Fibroblast of pulmonary artery (primary cell): ENCODE results near the gene ZHX3.

Experiments
- DNase-seq: peaks from one replicate; pipeline ENCODE4 v3.0.0-alpha.2; 2010; ENCODE audit warnings: low read depth
- H3K4me3 ChIP-seq: replicated peaks from 2 replicates; pipeline ENCODE4 v1.5.1; 2011; ENCODE audit warnings: low read depth, mild to moderate bottlenecking, control low read depth, low read length, moderate library complexity
- CTCF ChIP-seq: IDR thresholded peaks from 2 replicates; pipeline ENCODE4 v1.5.1; 2011; ENCODE audit warnings: mild to moderate bottlenecking, control low read depth, low read length, inconsistent platforms; ENCODE audit errors: missing control alignments

Gene ZHX3

GRCh38 chr20:41218466-41218865, 99.1 kb downstream of the ZHX3 start:
- no peak overlapping the region for H3K4me3 ChIP-seq
- peak; percentile 76 for DNase-seq
- no peak for TF ChIP-seq CTCF

DNA sequence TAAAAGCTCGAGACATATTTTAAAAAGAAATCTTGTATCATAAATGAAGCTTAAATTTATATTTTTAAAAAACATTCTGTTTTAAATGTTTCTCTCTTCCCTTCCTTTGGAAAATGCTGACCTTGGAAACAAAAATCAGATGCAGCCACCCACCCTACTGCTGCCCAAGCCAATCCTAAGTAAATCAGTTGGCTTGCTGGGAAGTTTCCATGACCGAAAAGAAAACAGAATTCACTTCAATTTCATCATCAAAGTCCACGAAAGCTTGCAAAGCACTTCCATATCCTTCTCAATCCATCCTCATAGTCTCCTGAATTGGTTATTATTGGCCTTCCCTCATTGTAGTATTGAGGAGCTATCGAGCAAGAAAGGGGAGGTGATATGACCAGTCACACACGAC, 100.1 kb downstream of the ZHX3 start:
- no peak for DNase-seq
- H3K4me3 ChIP-seq = no peak overlapping the region
- TF ChIP-seq CTCF = no peak

DNA sequence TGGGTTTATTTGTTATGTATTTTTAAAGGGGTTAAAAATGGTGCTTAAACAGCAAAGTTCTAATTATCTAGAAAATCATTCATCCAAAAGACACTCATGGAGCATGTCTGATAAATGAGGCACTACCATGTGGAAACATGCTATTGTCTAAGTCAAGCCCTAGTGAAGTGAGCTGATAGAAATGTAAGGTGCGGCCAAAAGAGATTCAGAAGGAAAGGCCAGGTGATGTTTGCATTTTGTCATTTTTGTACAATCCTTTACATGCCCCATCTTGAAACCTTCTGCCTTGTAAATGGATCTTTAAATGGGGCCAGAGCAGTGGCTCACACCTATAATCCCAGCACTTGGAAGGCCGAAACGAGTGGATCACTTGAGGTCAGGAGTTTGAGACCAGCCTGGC, 102.9 kb downstream of the ZHX3 start:
- no peak overlapping the region for H3K4me3 ChIP-seq
- no peak for DNase-seq
- no peak for TF ChIP-seq CTCF

- no peak for DNase-seq
- TF ChIP-seq CTCF = no peak
These were observed 103.3 kb downstream of the ZHX3 start for GRCh38 chr20:41214202-41214601.

DNA sequence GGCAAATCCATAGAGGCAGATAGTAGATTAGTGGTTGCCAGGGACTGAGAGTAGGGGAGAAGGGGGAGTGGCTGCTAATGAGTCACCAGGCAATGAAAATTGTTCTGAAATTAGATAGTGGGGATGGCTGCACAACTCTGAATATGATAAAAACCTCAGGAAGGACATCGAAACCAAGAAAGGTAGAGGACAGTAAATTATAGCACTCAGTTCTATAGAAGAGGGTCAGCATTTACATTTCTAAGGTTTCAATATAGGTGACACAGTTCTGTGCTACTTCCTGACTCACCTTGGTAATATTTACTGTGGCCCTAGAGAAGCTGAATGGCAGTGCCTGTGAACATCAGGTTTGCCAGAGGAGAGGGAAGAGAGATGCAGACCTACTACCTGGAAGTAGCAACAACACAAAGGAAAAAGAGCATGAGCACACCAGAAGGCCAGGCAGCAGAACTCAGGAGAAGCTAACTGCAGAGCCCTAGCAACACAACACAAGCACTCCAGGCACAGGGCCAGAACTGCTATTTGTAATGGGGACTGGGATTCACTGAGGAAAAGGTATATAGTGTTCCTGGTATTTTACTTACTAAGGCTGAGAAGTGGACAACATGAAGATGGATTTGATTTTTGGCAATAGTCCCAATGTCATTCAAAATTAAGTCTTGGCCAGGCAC, 104.2 kb downstream of the ZHX3 start:
- DNase-seq = peak; percentile 53
- H3K4me3 ChIP-seq = no peak overlapping the region
- no peak for TF ChIP-seq CTCF

More at GRCh38 chr20:41214202-41214601, 103.3 kb downstream of the ZHX3 start:
- H3K4me3 ChIP-seq = no peak overlapping the region

GRCh38 chr20:41205313-41205712, 112.2 kb downstream of the ZHX3 start:
- no peak for TF ChIP-seq CTCF
- DNase-seq = no peak
- no peak overlapping the region for H3K4me3 ChIP-seq
